H4 (cell line): ENCODE data around the gene ZSCAN10. TPM values are rescaled to one million over a fixed set of nuclear protein-coding genes. Genes with fewer than 3 reads are reported as not detected.
"Not testable (repeated sequence)": the region's sequence is repeated elsewhere in the genome, so short reads cannot be mapped to it uniquely, and the experiment has no call there.

Experiments used
- DNase-seq: peaks from one replicate; pipeline ENCODE4 v3.0.0-alpha.2; 2015; ENCODE audit warnings: low spot score
- total RNA-seq: library from RNA; depleted of rRNA; stranded (reverse); fragments of >200 nt; shearing (Covaris generic); gene quantifications from 2 replicates; pipeline ENCODE4 v1.2.3, GENCODE V29; 2014; rRNA removed

The ZSCAN10 gene
- not detected in 2 replicates for total RNA-seq

DNA sequence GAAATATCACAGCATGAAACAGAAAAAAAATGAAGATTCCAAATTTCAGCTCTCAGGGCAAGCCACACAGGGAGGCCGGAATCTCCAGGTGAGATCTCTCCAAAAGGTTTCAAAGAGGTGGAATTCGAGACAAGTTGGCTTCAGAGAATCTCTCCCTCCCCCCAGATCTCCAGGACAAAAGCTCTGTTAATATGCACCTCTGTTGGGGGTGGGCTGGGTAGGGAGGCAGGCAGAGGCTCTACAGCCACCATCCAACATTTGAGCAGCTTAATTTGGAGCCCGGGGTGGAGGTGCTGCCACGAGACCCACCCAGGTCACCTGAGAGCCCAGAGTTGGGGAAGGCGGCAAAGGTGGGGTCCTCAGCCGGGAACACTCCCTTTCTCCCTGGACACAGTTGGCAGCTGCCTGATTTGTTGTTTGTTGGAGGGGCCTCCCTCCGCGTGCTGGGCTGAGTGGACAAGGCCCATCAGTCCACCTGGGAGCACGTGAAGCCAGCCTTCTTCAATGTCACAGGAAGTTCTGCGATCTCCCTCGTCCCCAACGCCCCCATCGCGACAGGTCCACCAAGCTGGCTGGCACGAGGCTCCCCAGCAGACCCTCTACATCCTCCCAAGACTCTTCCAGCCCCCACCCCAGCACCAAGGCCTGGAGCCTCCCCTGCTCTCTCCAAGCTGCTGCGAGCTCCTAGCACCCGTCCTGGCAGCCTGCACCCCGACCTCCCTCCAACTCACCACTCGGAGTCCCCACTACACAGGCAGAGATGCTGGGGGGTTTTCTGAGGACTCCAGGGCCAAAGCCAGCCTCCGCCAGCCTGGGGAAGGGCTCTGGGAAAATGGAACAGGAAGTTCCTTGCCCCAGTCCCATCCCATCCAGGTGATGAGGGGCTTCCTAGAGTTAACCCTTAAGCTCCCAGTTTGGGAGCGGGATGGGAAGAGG, at the start of gene ZSCAN10:
ZSCAN10 (minus strand) TSS at position 836 of the 936 bp plus-strand sequence. CDS start 6,357 bp downstream, outside the sequence.
- no peak for DNase-seq

DNA sequence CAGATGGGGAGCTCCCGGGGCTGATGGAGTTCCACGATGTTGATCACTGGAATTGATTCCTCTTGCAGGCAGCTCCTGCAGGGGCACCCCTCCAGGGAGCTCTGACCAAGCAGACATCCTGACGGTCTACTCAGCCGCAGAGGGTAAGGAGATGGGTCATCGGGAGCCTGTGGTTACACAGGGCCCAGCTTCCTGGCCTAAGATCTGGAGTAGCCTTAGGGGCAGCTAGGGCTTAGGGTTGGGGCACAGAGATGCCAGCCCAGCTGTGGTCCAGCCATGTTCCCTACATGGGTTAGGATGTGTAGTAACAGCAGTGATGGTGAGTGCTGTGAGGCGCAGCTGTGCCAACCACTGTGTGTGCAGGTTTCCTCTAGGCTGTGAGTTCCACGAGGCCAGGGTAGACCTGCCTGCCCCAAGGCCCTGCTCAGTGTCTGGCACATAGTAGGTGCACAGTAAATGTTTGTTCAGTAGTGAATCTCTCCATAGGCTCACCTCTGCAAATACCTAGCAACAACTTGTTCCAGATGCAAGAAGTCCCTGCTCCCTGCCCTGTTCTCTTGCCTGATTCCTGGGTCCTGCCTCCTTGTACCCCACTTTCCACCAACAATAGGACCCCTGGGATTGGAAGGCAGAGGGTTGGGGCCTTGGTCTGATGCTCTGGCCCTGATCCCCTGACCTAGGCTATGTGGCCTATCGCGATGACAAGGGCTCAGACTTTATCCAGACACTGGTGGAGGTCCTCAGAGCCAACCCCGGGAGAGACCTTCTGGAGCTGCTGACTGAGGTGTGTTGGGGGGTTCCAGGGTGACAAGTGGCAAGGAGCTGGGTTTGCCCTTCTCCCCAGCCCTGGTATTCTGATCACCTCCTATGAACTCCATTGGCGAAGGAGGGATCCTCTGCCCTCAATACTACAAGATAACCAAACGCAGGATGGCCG, 49.4 kb upstream of the ZSCAN10 start:
- DNase-seq = no peak

DNA sequence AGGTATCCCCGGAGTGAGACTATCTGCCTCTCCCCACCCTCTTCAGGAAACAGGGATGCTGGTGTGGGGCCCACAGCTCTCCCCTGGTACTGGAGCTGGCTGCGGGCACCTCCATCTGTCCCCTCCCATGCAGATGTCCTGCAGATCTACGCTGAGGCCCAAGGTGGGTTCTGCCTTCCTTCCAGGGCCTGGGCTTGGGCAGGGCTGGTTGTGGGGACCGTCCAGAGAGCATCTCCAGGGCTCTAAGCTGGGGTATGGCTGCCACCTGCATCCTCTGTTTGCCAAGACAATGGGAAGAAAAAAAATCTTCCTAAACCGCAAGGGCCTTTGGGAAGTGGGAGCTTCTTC, 48.6 kb upstream of the ZSCAN10 start:
- DNase-seq = no peak

DNA sequence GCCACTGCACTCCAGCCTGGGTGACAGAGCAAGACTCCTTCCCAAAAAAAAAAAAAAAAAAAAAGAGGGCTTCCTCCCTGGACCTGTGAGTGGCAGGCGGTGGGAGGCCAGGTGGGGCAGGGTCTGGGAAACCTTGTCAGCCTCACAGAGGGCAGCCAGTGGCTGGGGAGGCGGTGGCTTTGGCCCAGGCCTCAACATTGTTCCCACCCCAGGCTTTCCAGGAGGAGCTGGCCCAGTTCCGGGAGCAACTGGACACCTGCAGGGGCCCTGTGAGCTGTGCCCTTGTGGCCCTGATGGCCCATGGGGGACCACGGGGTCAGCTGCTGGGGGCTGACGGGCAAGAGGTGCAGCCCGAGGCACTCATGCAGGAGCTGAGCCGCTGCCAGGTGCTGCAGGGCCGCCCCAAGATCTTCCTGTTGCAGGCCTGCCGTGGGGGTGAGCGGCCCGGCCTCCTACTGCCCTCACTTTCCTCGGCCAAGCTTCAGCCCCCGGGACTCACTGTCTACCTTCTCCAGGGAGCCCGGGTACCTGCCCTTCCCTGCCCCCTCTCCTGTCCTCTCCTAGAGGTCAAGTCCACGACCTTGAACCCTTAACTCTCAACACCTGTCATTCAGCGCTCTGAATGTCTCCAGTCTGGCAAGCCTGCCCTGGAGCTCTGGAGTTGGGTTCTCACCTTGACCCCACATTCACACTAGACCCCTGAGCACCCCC, 48.1 kb upstream of the ZSCAN10 start:
- no peak for DNase-seq

DNA sequence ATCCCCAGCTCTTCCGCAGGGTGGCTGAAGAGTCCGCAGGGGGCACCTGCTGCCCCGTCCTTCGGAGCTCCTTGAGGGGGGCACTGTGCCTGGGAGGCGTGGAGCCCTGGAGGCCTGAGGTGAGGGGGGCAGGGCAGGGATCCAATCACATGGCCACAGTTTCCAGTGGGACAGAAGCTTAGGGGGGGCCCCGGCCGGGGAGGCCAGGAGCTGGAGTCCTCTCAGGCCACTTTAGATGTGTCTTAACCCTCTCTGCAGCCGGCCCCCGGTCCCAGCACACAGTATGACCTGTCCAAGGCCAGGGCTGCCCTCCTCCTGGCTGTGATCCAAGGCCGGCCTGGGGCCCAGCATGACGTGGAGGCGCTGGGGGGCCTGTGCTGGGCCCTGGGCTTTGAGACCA, 46.6 kb upstream of the ZSCAN10 start:
- DNase-seq = no peak

DNA sequence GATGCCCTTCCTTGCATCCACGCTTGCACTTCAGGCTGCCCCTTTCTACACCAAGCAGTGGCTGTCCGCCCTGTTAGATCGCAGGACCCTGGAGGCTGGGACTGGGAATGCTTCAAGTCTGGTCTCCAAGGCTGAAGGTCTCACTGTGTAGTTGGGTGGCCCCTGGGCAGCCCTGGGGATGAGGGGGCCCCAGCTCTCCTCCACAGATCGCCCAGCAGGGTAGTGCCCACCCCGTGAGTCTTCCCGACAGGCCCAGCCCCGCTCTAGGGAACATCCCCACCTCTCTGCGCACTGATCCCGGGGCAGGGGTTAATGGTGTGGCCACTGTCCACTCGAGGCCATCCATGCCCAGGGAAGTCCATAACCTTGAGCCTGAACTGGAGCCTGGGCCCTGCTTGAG, 46.1 kb upstream of the ZSCAN10 start:
- no peak for DNase-seq

DNA sequence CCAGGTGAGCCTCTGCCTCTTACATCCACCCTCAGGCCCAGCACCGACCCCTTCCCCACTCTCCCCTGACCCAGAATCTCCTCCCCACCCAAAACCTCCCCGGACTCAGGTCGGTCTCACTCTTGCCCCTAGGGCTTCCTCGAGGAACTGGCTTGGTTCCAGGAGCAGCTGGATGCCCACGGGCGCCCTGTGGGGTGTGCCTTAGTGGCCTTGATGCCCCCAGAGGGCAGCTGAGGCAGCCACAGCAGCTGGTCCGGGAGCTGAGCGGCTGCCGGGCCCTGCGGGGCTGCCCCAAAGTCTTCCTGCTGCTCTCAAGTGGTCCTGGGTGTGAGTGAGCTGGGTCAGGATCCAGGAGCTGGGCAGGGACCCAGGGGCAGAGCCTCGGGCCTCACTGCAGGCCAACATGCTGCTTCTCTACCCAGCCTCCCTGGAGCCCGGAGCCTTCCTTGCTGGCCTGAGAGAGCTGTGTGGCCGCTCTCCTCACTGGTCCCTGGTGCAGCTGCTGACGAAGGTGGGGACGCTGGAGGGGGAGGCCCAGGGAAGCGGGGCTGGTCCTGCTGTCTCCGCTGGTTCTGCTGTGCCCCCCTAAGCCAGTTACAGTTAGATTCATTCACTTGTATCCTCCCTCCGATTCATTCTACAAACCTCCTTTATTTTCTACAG, 45.4 kb upstream of the ZSCAN10 start:
- DNase-seq = no peak

DNA sequence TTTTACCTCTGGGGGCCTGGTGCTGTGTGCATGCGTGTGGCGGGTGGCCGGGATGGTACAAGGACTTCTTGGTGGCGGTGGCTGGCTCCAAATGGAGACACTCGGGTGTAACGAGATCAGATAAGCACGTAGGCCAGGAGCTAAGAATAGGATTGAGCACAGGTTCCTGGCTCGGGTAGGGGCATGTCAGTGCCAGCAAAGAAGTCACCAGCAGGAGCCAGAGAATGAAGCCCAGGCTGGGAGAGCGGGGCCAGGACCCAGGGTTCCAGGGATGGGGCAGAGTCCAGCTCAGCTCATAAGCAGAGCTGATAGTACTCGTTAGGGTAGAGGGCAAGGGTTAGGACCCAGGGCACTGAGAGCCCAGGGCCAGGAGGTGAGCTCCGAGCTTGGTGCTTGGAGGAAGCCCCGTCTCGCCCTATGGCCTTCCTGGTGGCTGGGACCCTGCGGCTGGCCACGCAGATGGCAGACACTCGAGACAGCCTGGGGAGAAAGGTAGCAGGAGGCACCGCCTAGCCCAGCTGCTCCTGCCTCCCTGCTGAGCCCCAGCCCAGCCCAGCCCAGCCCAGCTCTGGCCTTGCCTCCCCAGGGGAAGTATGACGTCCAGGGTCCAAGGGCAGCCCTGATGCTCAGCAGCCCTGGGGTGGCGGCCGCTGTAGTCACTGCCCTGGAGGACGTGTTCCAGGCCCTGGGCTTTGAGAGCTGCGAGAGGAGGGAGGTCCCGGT, 44.7 kb upstream of the ZSCAN10 start:
- no peak for DNase-seq

DNA sequence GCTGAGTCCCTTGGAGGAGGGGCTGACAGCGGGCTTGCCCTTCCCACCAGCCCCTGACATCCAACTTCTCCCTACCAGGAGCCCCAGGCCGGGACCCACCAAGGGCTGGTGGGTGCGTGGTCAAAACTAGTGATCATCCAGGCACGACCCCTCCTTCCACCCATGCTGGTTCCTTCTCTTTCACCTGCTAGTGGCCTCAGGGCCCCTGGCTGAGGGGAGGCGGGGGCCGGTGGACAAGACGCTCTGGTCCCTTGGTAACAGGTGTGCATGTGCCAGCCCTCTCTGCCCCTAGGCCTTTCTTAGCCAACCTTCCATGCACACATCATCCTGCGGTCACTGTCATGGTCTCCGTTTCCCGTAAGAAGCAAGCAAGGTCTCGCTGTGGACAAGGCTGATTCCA, 44.1 kb upstream of the ZSCAN10 start:
- no peak for DNase-seq

DNA sequence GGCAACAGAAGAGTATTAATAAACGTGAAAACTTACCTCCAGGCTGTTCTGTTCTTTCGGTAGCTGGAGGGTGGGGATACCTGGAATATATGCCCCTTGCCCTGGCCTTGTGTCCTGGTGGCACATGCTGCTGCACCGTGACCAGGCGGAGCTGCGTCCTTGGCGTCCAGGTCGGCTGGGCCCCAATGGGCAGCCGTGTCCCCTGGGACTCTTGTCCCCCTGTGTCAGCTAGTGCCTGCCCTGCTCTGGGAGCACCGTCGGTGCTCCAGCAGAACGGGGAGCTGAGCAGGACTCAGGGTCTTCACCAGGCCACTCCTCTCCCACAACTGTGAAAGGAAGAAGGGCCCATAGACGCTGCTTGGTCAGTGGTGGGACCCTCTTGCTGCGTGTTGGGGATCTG, 43.7 kb upstream of the ZSCAN10 start:
- no peak for DNase-seq

DNA sequence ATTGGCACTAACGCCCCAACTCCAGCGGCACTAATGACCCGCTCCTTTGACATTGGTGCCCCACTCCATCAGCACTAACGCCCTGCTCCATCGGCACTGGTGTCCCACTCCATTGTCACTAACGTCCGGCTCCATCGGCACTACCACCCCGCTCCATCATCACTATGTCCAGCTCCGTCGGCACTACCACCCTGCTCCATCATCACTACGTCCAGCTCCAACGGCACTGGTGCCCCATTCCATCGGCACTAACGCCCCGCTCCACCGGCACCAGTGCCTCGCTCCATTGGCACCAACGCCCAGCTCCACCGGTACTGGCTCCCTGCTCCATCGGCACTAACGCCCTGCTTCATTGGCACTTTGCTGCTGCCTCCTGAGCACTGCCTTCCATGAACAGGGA, 43.2 kb upstream of the ZSCAN10 start:
- no peak for DNase-seq

DNA sequence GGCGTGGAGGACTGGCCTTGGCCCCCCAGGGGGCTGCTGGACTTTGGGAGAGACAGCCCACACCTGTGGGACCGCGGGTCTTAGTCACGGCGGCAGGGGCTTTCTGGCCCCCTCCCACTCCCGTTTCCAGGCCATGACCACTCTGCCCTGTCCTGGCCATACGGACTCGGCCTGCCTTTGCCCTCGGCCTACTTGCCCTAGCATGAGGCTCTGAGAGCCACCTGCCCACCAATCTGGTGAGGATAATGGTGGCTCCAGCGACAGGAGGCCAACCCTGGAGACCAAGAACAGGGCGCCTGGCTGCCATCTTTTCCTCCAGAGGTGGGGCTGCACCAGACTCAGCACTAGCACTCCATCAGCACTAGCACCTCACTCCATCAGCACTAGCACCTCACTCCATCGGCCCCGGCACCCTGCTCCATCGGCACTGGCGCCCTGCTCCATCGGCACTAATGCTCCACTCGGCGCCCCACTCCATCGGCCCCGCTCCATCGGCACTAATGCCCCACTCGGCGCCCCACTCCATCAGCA, 42.8 kb upstream of the ZSCAN10 start:
- no peak for DNase-seq

DNA sequence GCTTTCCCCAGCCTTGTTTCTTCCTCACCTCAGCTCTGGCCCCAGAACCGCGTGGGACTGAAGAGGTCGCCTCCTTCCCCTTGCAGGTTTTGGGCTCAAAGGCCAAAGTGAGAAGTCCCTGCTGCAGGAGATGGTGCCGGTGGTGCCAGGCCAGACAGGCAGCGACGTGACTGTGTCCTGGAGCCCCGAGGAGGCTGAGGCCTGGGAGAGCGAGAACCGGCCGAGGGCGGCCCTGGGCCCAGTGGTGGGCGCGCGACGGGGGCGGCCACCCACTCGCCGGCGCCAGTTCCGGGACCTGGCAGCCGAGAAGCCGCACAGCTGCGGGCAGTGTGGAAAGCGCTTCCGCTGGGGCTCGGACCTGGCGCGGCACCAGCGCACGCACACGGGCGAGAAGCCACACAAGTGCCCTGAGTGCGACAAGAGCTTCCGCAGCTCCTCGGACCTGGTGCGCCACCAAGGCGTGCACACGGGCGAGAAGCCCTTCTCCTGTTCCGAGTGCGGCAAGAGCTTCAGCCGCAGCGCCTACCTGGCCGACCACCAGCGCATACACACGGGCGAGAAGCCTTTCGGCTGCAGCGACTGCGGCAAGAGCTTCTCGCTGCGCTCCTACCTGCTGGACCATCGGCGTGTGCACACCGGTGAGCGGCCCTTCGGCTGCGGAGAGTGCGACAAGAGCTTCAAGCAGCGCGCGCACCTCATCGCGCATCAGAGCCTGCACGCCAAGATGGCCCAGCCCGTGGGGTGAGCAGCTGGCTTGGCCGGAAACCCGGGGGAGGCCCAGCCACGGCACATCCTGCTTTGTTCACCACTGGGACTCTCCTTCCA, 41.7 kb upstream of the ZSCAN10 start:
- no peak for DNase-seq

DNA sequence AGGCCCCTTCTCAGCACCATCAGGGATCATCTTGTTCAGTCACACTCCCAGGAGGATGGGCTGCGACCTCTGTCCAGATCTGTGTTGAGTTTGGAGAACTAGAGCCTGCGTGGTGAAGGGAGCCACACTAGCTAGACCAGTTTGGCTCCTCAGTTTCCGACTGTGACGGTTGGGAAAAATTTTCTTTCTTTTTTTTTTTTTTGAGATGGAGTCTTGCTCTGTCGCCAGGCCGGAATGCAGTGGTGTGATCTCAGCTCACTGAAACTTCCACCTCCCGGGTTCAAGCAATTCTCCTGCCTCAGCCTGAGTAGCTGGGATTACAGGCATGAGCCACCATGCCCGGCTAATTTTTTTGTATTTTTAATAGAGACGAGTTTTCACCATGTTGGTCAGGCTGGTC, 40.5 kb upstream of the ZSCAN10 start:
- DNase-seq = not testable (repeated sequence)

DNA sequence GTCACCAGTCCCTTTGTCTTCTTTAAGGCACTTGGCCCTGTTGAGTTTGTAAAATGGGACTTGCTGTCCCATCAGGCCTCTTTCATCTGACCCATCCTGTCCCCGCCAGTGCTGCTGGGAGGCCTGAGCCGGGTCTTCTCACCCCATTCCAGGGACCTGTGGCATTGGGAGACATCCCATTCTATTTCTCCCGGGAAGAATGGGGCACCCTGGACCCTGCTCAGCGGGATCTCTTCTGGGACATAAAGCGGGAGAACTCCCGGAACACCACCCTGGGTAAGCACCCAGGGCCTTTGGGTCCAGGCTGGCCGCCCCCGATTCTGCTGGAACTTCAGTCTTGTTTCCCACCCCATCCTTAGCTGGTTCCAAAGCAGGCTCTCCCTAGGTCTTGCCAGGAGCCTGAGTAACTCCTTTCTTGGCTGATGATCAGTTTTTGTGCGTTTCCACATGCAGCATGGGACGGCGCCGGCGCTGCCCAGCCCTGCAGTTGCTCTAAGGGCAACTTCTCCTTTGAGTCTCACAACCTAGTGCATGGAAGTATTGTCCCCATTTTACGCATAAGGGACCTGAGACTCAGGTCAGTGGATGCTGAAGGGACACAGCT, 39.8 kb upstream of the ZSCAN10 start:
- no peak for DNase-seq

DNA sequence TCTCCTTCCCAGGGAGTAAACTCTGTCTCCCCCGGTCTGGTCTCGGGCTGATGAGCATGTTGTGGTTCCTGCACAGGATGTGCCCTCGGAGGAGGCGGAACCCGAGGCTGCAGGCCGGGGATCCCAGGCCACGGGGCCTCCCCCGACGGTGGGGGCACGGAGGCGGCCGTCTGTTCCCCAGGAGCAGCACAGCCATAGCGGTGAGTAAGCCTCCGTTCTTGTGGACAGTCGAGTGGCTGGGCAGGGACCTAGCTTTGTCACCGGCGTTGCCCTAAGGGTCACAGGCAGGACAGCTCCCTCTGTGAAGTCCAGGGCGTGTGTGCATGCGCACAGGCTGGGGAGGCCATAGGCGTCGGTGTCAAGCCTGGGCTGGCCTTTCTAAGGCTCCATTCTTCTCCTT, 39.2 kb upstream of the ZSCAN10 start:
- DNase-seq = no peak

DNA sequence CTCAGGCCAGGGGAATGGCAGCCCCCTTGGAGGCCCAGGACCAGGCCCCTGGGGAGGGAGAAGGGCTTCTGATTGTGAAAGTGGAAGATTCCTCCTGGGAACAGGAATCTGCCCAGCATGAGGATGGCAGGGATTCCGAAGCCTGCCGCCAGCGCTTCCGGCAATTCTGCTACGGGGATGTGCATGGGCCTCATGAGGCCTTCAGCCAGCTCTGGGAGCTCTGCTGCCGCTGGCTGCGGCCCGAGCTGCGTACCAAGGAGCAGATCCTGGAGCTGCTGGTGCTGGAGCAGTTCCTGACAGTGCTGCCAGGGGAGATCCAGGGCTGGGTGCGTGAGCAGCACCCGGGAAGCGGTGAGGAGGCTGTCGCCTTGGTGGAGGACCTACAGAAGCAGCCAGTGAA, 38.2 kb upstream of the ZSCAN10 start:
- DNase-seq = no peak

DNA sequence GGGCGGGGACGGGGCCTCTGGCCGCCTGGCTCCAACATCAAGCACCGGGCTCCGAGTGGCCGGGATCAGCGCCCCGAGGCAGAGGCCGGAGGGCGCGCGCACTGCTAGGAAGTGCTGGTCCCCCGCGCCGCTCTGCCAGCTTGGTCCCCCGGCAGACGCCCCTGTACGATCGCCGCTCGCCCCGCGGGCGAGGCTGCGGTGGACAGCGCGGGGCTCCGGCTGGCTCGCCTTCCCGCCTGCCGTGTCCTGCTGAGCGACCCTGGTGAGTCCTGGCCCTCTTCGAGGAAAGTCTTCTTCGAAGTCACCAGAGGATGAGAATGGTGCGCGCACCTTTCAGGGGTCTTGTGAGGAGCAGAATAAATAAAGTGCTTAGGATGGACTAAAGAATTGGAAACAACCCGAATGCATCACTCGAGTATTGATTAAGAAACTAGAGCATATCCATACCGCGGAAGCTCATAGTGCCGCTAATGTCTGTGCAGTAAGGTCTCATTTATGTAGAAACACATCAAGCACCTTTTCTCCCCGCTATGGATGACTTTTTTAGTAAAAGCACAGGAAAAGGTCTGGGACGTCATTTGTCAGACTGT, 36.1 kb upstream of the ZSCAN10 start:
- DNase-seq = no peak
